ENCODE results near the gene CTSC.

CTSC gene

DNA sequence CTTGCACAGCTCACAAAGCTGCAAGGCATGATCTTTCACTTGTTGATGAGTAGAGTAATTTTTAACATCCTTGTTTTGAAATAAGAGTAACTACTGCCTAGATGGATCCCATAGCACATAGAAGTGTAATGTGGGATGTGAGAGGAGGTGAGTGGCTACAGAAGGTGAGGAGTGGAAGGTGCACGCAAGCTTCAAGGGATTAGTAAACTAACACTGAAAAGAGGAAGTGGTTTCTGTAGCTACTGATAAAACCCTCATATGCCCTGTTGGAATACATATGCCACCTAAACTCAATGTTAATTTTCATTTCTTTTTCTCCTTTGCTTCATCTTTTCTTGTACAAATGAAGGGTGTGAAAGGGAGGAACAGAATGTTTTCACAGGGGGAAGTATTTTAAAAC lies 22.0 kb upstream of the CTSC start:
- peak; percentile 84 for ATAC-seq (ENCODE audit: low read depth)
- Mint-ChIP-seq H3K27ac (no peak overlapping the region), H3K4me3 (peak overlapping the region; percentile 36)

DNA sequence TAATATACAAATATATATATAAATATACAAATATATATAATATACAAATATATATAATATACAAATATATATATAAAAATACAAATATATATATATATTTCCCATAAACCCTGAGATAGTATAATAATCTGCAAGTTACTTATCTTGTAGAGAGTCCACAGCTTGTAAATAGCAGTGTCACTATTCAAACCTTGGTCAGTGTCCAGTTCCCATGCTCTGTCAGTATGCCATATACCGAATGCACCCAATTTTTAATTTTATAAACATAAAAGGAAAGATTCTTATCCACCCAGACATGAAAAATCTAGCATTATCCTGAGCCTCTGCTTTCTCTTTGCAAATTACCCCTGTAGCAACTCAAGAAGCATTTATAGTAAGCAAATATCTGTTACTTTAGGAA lies 21.6 kb upstream of the CTSC start:
- Mint-ChIP-seq H3K36me3 (no peaks in the 10 kb centered on the region), H3K4me3 (no peak overlapping the region), H3K4me1 (peaks cover 16% of the 10 kb centered on the region), H3K9me3 (no peaks in the 10 kb centered on the region), H3K27me3 (no peaks in the 10 kb centered on the region), H3K27ac (no peak overlapping the region)
- ATAC-seq (ENCODE audit: low read depth) (no peak), DNase-seq (ENCODE audit: low spot score in 2 of 2) (no peak)

More for the DNA sequence above, 22.0 kb upstream of the CTSC start:
- Mint-ChIP-seq H3K9me3 (no peaks in the 10 kb centered on the region), H3K27me3 (no peaks in the 10 kb centered on the region), H3K4me1 (peaks cover 16% of the 10 kb centered on the region), H3K36me3 (no peaks in the 10 kb centered on the region)
- DNase-seq (ENCODE audit: low spot score in 2 of 2), result no peak

DNA sequence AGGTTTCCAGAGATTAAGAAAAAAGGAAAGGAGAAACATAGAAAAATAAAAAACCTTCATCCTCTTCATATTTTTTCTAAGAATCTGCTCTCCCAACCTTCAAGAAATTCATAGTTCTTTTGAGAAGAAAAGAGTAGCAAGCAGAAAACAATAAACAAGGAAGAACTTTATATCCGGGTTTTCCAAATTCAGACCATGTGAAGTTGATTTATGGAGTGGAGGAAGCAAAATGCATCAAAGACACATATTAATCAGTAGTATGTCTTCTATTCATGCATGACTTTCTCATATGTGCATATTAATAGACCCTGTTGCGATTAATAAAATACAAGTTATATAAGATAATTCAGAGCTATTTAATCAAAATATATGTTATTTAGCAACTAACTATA lies 20.5 kb upstream of the CTSC start:
- DNase-seq (ENCODE audit: low spot score in 2 of 2), result no peak

DNA sequence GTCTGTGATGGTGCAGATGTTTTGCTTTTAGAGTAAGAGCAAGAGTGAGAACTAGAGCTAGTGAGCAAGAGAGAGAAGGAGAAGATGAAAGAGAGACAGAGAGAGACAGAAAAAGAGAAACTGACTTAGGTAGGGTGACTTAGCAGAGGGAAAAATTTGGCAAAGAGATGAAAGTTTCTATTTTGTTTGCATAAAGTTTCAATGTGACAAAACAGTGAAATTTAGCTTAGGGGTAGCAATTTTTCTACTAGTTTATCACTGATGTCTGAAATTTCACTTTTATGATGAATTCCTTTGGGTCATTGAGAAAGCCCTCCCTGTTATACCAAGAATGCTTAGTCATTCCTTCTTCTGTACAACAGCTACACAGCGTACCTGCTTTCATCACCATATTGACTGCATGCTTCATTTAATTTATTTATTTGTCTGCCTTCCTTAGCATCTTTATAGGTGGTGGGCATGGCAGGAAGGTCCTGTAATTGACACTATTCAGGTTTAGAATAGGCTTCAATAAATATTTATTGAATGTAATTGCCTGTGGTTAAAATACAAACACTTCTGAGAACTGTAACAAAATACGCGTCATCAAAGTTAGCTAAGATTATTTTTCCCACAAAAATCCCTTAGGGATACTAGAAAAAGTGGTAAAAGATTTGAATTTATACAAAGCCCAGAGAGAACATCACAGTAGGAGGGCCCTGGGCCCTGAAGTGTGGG lies 19.9 kb upstream of the CTSC start:
- no peak overlapping the region for H3K4me3 Mint-ChIP-seq
- no peak overlapping the region for H3K27ac Mint-ChIP-seq
- no peaks in the 10 kb centered on the region for H3K9me3 Mint-ChIP-seq
- ATAC-seq (ENCODE audit: low read depth) (no peak), DNase-seq (ENCODE audit: low spot score in 2 of 2) (no peak)
- H3K27me3 Mint-ChIP-seq, result no peaks in the 10 kb centered on the region
- no peaks in the 10 kb centered on the region for H3K36me3 Mint-ChIP-seq
- peaks cover 21% of the 10 kb centered on the region for H3K4me1 Mint-ChIP-seq

More for the DNA sequence above, 20.5 kb upstream of the CTSC start:
- Mint-ChIP-seq H3K4me3 (no peak overlapping the region), H3K4me1 (peaks cover 21% of the 10 kb centered on the region), H3K9me3 (no peaks in the 10 kb centered on the region), H3K36me3 (no peaks in the 10 kb centered on the region), H3K27me3 (no peaks in the 10 kb centered on the region), H3K27ac (no peak overlapping the region)
- ATAC-seq (ENCODE audit: low read depth), result no peak

DNA sequence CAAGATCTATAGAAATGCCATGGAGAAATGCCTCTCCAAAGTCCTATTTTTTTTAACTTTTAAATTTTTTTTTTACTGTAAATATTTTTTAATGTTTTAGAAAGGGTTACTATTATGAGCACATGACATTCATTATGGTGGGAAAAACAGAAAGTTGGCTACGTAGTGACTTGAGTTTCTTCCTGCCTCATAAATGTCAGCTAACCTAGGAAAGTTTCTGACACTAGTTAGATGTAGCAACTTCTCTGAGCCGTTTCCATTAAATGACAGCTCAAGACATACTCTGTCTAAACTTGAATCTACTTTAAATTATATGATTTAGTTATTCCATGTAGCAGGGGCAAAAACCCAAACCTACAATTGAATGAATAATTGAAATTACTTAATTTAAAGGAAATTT lies 18.4 kb upstream of the CTSC start:
- DNase-seq (ENCODE audit: low spot score in 2 of 2) (no peak), ATAC-seq (ENCODE audit: low read depth) (no peak)
- H3K36me3 Mint-ChIP-seq, result no peaks in the 10 kb centered on the region
- H3K27ac Mint-ChIP-seq, result no peak overlapping the region
- peaks cover 21% of the 10 kb centered on the region for H3K4me1 Mint-ChIP-seq
- H3K4me3 Mint-ChIP-seq, result no peak overlapping the region
- no peaks in the 10 kb centered on the region for H3K9me3 Mint-ChIP-seq
- H3K27me3 Mint-ChIP-seq, result no peaks in the 10 kb centered on the region

- Mint-ChIP-seq H3K9me3 (no peaks in the 10 kb centered on the region), H3K36me3 (no peaks in the 10 kb centered on the region), H3K4me1 (peaks cover 19% of the 10 kb centered on the region), H3K27me3 (no peaks in the 10 kb centered on the region), H3K27ac (peak overlapping the region; percentile 14), H3K4me3 (no peak overlapping the region)
- ATAC-seq (ENCODE audit: low read depth) (peak; percentile 57), DNase-seq (ENCODE audit: low spot score in 2 of 2) (no peak)
These were observed 17.4 kb upstream of the CTSC start for GRCh38 chr11:88354912-88355311.

DNA sequence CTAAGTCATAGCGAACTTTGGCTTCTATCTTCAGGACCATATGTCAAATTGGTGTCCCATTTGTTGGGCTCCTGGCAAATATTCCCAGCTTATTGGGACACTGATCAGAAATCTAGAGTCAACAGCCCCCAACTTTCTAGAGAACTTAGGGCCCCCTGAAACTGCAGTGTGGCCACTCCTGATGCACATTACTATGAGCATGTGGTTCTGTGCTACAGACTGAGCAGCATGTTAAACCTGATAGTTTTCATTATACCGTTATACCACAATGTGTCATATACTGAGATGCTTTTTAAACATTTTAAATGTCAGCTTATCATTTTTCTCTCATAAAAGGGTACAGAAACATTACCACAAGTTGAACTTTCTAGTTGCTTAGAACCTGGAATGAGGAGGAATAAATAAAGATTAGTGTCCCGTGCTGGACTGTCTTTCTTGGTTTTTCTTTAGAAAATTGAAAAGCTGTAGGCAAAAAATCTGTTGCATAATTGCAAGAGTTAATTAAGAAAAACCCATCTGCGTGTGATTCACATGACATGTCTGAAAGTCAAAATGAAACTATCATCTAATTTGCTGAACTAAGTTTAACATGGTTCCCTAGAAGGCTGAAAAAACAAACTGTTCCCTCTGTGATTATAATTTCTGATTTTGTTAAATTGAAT lies 16.4 kb upstream of the CTSC start:
- Mint-ChIP-seq H3K36me3 (peaks cover 4% of the 10 kb centered on the region), H3K27ac (peak overlapping the region; percentile 63), H3K4me3 (no peak overlapping the region), H3K27me3 (no peaks in the 10 kb centered on the region), H3K4me1 (peaks cover 14% of the 10 kb centered on the region), H3K9me3 (no peaks in the 10 kb centered on the region)
- no peak for DNase-seq (ENCODE audit: low spot score in 2 of 2)
- peak; percentile 57 for ATAC-seq (ENCODE audit: low read depth)

DNA sequence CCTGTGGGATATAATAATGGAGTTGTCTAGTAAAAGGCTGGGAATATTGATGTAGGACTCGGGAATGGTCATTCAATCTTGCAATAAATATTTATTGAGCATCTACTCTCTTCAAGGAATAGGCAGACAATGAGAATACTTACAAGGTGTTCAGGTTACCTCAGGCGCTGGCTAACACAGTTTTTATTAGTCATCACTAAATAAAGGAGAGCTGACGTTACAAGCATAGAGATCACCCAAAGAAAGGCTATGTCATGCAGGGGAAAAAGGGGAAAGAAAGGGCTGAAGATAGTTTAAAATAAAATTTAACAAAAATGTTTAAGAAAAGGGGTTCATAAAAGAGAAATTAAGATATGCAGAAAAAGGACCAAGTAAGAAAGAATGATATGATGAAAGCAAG lies 15.8 kb upstream of the CTSC start:
- H3K27ac Mint-ChIP-seq, result peak overlapping the region; percentile 63
- H3K4me1 Mint-ChIP-seq, result peaks cover 14% of the 10 kb centered on the region
- ATAC-seq (ENCODE audit: low read depth), result no peak
- DNase-seq (ENCODE audit: low spot score in 2 of 2), result no peak
- no peaks in the 10 kb centered on the region for H3K27me3 Mint-ChIP-seq
- H3K9me3 Mint-ChIP-seq, result no peaks in the 10 kb centered on the region
- H3K36me3 Mint-ChIP-seq, result peaks cover 4% of the 10 kb centered on the region
- H3K4me3 Mint-ChIP-seq, result no peak overlapping the region

- no peak for DNase-seq (ENCODE audit: low spot score in 2 of 2)
- Mint-ChIP-seq H3K4me1 (peaks cover 12% of the 10 kb centered on the region), H3K9me3 (peaks cover 3% of the 10 kb centered on the region), H3K4me3 (no peak overlapping the region), H3K36me3 (peaks cover 4% of the 10 kb centered on the region), H3K27ac (no peak overlapping the region), H3K27me3 (no peaks in the 10 kb centered on the region)
- no peak for ATAC-seq (ENCODE audit: low read depth)
These were observed 14.6 kb upstream of the CTSC start for GRCh38 chr11:88352139-88352538.

DNA sequence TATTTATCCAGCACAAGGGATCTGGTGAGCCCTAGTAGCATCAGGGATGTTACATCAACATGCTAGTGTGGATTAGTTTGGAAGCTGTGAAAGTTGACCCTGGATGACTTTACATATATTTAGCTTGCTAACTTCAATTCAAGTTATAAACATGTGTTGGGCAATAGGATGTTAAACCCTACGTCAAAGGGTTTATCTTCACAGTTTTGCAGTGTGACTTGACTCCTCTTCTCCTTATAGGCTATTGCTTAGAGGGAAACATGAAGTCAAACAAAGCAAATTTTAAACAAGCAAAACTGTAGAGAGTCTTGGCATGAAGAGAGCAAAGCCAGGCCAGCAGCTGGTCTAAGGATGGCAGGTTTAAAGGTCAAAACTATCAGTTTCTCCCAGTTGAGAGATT lies 11.3 kb upstream of the CTSC start:
- H3K4me1 Mint-ChIP-seq, result peaks cover 8% of the 10 kb centered on the region
- no peak for ATAC-seq (ENCODE audit: low read depth)
- peaks cover 4% of the 10 kb centered on the region for H3K36me3 Mint-ChIP-seq
- H3K9me3 Mint-ChIP-seq, result peaks cover 3% of the 10 kb centered on the region
- no peaks in the 10 kb centered on the region for H3K27me3 Mint-ChIP-seq
- no peak overlapping the region for H3K27ac Mint-ChIP-seq
- no peak overlapping the region for H3K4me3 Mint-ChIP-seq
- DNase-seq (ENCODE audit: low spot score in 2 of 2), result no peak

DNA sequence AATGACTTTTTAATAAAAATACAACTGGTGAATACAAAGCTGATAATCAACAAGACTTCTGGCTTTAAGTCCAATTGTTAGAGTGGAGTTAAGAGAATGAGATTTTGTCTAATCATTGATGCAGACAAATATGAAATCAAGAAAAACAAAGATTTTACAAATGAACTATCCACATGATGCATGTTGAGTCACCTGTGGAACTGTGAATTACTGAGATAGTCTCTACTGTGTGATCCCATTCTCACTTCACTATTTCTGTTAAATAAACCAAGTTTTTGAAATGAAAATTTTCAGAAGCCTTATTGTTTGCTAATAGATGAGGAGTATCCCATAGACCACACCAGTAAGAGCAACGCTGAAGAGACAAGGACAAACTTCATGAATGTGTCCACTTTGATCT lies 8.4 kb upstream of the CTSC start:
- ATAC-seq (ENCODE audit: low read depth), result no peak
- H3K4me3 Mint-ChIP-seq, result no peak overlapping the region
- no peak for DNase-seq (ENCODE audit: low spot score in 2 of 2)
- peaks cover 4% of the 10 kb centered on the region for H3K36me3 Mint-ChIP-seq
- H3K4me1 Mint-ChIP-seq, result peaks cover 4% of the 10 kb centered on the region
- peaks cover 3% of the 10 kb centered on the region for H3K9me3 Mint-ChIP-seq
- H3K27me3 Mint-ChIP-seq, result no peaks in the 10 kb centered on the region
- H3K27ac Mint-ChIP-seq, result no peak overlapping the region

GRCh38 chr11:88345408-88345807 lies 7.9 kb upstream of the CTSC start:
- no peak for ATAC-seq (ENCODE audit: low read depth)
- Mint-ChIP-seq H3K4me3 (no peak overlapping the region), H3K4me1 (peaks cover 4% of the 10 kb centered on the region), H3K27me3 (no peaks in the 10 kb centered on the region), H3K36me3 (peaks cover 4% of the 10 kb centered on the region), H3K27ac (no peak overlapping the region), H3K9me3 (peaks cover 3% of the 10 kb centered on the region)
- no peak for DNase-seq (ENCODE audit: low spot score in 2 of 2)

DNA sequence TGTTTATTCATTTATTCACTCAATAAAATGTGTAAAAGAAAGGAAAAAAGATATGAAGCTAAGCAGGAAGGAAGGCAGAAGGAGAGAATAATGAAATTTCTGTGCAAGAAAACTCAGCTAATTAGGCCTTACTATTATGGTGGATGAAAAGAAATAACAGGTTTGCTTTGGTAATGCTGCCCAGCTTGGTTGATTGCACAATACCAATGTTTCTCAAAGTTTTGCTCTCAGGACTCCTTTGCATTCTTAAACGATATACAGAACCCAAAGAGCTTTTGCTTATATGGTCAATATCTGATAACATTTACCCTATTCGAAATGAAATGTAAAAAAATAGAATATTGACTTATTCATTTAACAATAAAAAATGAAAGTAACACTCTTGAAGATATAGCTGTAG lies 7.3 kb upstream of the CTSC start:
- Mint-ChIP-seq H3K4me3 (no peak overlapping the region), H3K36me3 (peaks cover 4% of the 10 kb centered on the region), H3K27ac (peak overlapping the region; percentile 54), H3K4me1 (peaks cover 6% of the 10 kb centered on the region), H3K27me3 (no peaks in the 10 kb centered on the region), H3K9me3 (peaks cover 3% of the 10 kb centered on the region)
- DNase-seq (ENCODE audit: low spot score in 2 of 2) (no peak), ATAC-seq (ENCODE audit: low read depth) (no peak)

DNA sequence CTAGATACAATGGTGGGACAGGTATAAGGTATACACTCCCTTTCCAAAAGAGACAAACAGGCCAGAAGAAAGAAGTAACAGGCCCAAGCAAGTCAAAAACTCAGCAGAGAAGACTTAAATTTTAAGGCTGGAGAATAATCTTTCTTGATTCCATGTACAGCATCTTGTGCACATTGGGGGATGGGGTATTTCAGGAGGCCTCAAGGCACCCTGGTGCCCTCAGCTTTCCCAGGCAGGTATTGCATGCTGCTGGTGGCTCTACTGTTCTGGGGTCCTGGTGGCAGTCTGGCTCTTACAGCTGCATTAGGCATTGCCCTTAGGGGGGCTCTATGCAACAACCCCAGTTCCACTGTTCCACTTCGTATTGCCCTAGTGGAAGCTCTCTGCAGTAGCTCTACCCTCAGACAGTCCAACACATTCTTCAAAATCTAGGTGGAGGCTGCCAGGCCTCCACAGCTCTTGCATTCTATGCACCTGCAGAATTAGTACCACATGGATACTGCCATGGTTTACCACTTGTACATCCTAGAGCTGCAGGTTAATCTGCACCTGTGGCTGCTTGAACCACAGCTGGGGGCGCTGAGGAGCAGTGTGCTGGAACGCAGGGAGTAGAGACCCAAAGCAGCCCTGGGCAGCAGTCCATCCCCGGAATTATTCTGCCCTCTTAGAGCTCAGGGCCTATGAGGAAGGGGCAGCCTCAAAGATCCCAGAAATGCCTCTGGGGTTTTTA lies 4.2 kb upstream of the CTSC start:
- no peak for ATAC-seq (ENCODE audit: low read depth)
- no peaks in the 10 kb centered on the region for H3K9me3 Mint-ChIP-seq
- H3K4me1 Mint-ChIP-seq, result peaks cover 16% of the 10 kb centered on the region
- no peak overlapping the region for H3K4me3 Mint-ChIP-seq
- no peaks in the 10 kb centered on the region for H3K36me3 Mint-ChIP-seq
- no peaks in the 10 kb centered on the region for H3K27me3 Mint-ChIP-seq
- no peak for DNase-seq (ENCODE audit: low spot score in 2 of 2)
- no peak overlapping the region for H3K27ac Mint-ChIP-seq

Measured in memory B cell (primary cell).